Measurements from ENCODE around the gene EIF2S1.

GRCh38 chr14:67416810-67417209 lies 56.7 kb downstream of the EIF2S1 start:
- TF ChIP-seq CTCF (IDR thresholded peaks at IDR 0.05) (no peak), POLR2A (IDR thresholded peaks at IDR 0.05) (no peak)
